Hepatocyte (in vitro differentiated cells): Measurements from ENCODE around the gene CAP2.

Source experiments
- EZH2 ChIP-seq: fragments of 200-600 bp; sonication (generic); IDR thresholded peaks from 2 replicates; pipeline ENCODE4 v1.6.1; 2016; ENCODE audit warnings: antibody characterized with exemption, mild to moderate bottlenecking, borderline replicate concordance
- EZH2phosphoT487 ChIP-seq: fragments of 200-600 bp; sonication (generic); IDR thresholded peaks from one replicate; pipeline ENCODE4 v1.6.1; 2018; ENCODE audit warnings: antibody characterized with exemption, mild to moderate bottlenecking, low read depth, moderate library complexity; ENCODE audit not compliant: unreplicated experiment, severe bottlenecking
- TF ChIP-seq, protein P1 (sequence below): fragments of 200-600 bp; sonication (generic); IDR thresholded peaks from 2 replicates; pipeline ENCODE4 v1.5.1; 2016; ENCODE audit warnings: antibody characterized with exemption, mild to moderate bottlenecking; ENCODE audit not compliant: poor library complexity

DNA sequence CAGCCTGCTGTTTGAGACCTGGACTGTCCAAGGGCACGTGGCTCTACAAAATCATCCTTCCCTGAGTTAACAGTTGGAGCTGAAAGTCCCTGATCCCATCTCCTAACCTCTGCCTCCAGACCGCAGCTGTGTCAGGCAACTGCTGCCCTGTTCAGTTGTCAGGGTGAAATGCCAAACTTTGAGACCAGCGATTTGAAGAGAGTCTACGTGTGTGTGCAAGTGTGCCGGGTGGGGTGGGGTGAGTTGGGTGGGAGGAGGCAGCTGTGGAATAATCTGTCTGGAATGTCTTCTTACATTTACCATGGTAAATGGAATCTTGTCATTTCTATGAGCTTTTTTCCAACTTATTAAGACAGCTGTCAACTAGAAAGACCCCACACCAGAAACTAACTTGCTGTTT lies 125.7 kb downstream of the CAP2 start:
- TF ChIP-seq, protein P1, sequence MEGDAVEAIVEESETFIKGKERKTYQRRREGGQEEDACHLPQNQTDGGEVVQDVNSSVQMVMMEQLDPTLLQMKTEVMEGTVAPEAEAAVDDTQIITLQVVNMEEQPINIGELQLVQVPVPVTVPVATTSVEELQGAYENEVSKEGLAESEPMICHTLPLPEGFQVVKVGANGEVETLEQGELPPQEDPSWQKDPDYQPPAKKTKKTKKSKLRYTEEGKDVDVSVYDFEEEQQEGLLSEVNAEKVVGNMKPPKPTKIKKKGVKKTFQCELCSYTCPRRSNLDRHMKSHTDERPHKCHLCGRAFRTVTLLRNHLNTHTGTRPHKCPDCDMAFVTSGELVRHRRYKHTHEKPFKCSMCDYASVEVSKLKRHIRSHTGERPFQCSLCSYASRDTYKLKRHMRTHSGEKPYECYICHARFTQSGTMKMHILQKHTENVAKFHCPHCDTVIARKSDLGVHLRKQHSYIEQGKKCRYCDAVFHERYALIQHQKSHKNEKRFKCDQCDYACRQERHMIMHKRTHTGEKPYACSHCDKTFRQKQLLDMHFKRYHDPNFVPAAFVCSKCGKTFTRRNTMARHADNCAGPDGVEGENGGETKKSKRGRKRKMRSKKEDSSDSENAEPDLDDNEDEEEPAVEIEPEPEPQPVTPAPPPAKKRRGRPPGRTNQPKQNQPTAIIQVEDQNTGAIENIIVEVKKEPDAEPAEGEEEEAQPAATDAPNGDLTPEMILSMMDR: no peak
- TF ChIP-seq EZH2: no peak
- TF ChIP-seq EZH2phosphoT487: no peak
